Ascending aorta (tissue), 2 donors: Measurements from ENCODE around the gene PDK2. TPM values are rescaled to one million over a fixed set of nuclear protein-coding genes. Genes with fewer than 3 reads are reported as not detected.

Experiments used
- DNase-seq, 2 donors: peaks; one replicate each; pipeline ENCODE4 v3.0.0-alpha.2; 2019; ENCODE audit warnings: low spot score in 2 of 2
- H3K27ac ChIP-seq, 2 donors: fragments of 200-600 bp; sonication (generic); one replicate each; pipeline ENCODE4 v1.5.1; 2016 to 2017; ENCODE audit warnings: mild to moderate bottlenecking in 1 of 2
- H3K27me3 ChIP-seq: fragments of 200-600 bp; sonication (generic); one replicate; pipeline ENCODE4 v1.5.1; 2017
- H3K36me3 ChIP-seq, 2 donors: fragments of 200-600 bp; sonication (generic); one replicate each; pipeline ENCODE4 v1.5.1; 2016
- H3K4me1 ChIP-seq, 2 donors: fragments of 200-600 bp; sonication (generic); one replicate each; pipeline ENCODE4 v1.5.1; 2016 to 2017; ENCODE audit warnings: mild to moderate bottlenecking in 1 of 2
- H3K4me3 ChIP-seq, 2 donors: fragments of 200-600 bp; sonication (generic); one replicate each; pipeline ENCODE4 v1.5.1; 2016 to 2017; ENCODE audit warnings: mild to moderate bottlenecking in 1 of 2
- H3K9me3 ChIP-seq, 2 donors: fragments of 200-600 bp; sonication (generic); one replicate each; pipeline ENCODE4 v1.5.1; 2016
- CTCF ChIP-seq, 3 experiments: fragments of 200-600 bp in 2 of 3; fragments of 450-650 bp in 1 of 3; sonication (generic) in 2 of 3; IDR thresholded peaks; one replicate each; pipeline ENCODE4 v1.5.1; 2016 to 2019; ENCODE audit warnings: antibody characterized with exemption in 3 of 3, mild to moderate bottlenecking in 1 of 3, moderate library complexity in 1 of 3
- intact Hi-C: fragments of 100-400 bp; cut with DNase I; formaldehyde crosslinking; loops from one replicate; pipeline ENCODE4 v1.15.1; 2023
- total RNA-seq: library from RNA; depleted of rRNA; stranded (reverse); fragments of >200 nt; gene quantifications from one replicate; pipeline ENCODE4 v1.1.0, GENCODE V29; 2016

The PDK2 gene
- total RNA-seq, 1 donor from 2014 or later: 73.5 TPM

- Histone ChIP-seq H3K27me3 (no peaks in the 10 kb centered on the region), H3K4me1 (peaks cover 8% of the 10 kb centered on the region in 2 donors), H3K9me3 (no peaks in the 10 kb centered on the region), H3K27ac (no peak overlapping the region), H3K4me3 (no peak overlapping the region), H3K36me3 (no peaks in the 10 kb centered on the region)
- TF ChIP-seq CTCF (IDR thresholded peaks at IDR 0.05): no peak
- DNase-seq: no peak
- intact Hi-C loops: loop anchor here (5.0 kb wide), 1 partner anchor 178 kb away; no protein-coding TSS in a partner anchor
These were observed 23.7 kb downstream of the PDK2 start for GRCh38 chr17:50118828-50119218.

GRCh38 chr17:50120475-50121253 is 25.5 kb downstream of the PDK2 start:
- intact Hi-C loops: no loop called here
- H3K9me3 ChIP-seq: no peaks in the 10 kb centered on the region
- no peak overlapping the region for H3K27ac ChIP-seq
- H3K36me3 ChIP-seq: no peaks in the 10 kb centered on the region
- H3K4me1 ChIP-seq: peaks cover 8% of the 10 kb centered on the region in 2 donors
- no peak for DNase-seq
- no peak overlapping the region for H3K4me3 ChIP-seq
- TF ChIP-seq CTCF (IDR thresholded peaks at IDR 0.05): no peak
- no peaks in the 10 kb centered on the region for H3K27me3 ChIP-seq

- intact Hi-C loops: no loop called here
- no peaks in the 10 kb centered on the region for H3K36me3 ChIP-seq
These were observed 27.8 kb downstream of the PDK2 start for GRCh38 chr17:50122945-50123344.

GRCh38 chr17:50123649-50124349 is 28.6 kb downstream of the PDK2 start:
- no peak overlapping the region for H3K27ac ChIP-seq
- intact Hi-C loops: no loop called here
- DNase-seq: no peak

More at GRCh38 chr17:50122945-50123344, 27.8 kb downstream of the PDK2 start:
- Histone ChIP-seq H3K9me3 (no peaks in the 10 kb centered on the region), H3K27ac (no peak overlapping the region), H3K27me3 (no peaks in the 10 kb centered on the region), H3K4me3 (no peak overlapping the region), H3K4me1 (no peaks in the 10 kb centered on the region)
- no peak for TF ChIP-seq CTCF (IDR thresholded peaks at IDR 0.05)
- DNase-seq: no peak

GRCh38 chr17:50125420-50125997 is 30.4 kb downstream of the PDK2 start:
- Histone ChIP-seq H3K9me3 (no peaks in the 10 kb centered on the region), H3K4me3 (no peak overlapping the region), H3K4me1 (peaks cover 14 to 16% of the 10 kb centered on the region in 2 donors), H3K27me3 (no peaks in the 10 kb centered on the region), H3K36me3 (no peaks in the 10 kb centered on the region), H3K27ac (no peak overlapping the region)
- intact Hi-C loops: no loop called here
- TF ChIP-seq CTCF (IDR thresholded peaks at IDR 0.05): no peak
- no peak for DNase-seq

More at GRCh38 chr17:50123649-50124349, 28.6 kb downstream of the PDK2 start:
- H3K4me3 ChIP-seq: no peak overlapping the region
- H3K9me3 ChIP-seq: no peaks in the 10 kb centered on the region
- peaks cover 3 to 4% of the 10 kb centered on the region in 2 donors for H3K4me1 ChIP-seq
- no peak for TF ChIP-seq CTCF (IDR thresholded peaks at IDR 0.05)
- no peaks in the 10 kb centered on the region for H3K36me3 ChIP-seq
- H3K27me3 ChIP-seq: no peaks in the 10 kb centered on the region
